Mesenchymal stem cell (in vitro differentiated cells and primary cell): ENCODE measurements around the gene KANTR.
A peak's percentile ranks its signal among the peaks of the same experiment; 100 is the strongest.

Experiments
- DNase-seq: peaks from one replicate; pipeline ENCODE4 v3.0.0-alpha.2; 2013
- H2AFZ ChIP-seq: one replicate; pipeline ENCODE4 v1.6.1; 2013; ENCODE audit warnings: low read depth, mild to moderate bottlenecking, control low read depth, inconsistent platforms, low read length, moderate library complexity
- H2AK5ac ChIP-seq: 2 replicates; pipeline ENCODE4 v1.6.1; 2013; ENCODE audit warnings: low read length, moderate library complexity, mild to moderate bottlenecking, inconsistent platforms; ENCODE audit not compliant: severe bottlenecking
- H2BK120ac ChIP-seq: one replicate; pipeline ENCODE4 v1.6.1; 2013; ENCODE audit warnings: low read depth, mild to moderate bottlenecking, inconsistent platforms, low read length, moderate library complexity
- H2BK12ac ChIP-seq, 2 experiments: one replicate each; pipeline ENCODE4 v1.6.1; 2013; ENCODE audit warnings: inconsistent platforms in 2 of 2, low read length in 2 of 2, mild to moderate bottlenecking in 2 of 2, moderate library complexity in 2 of 2, control low read depth in 1 of 2
- H2BK15ac ChIP-seq: one replicate; pipeline ENCODE4 v1.6.1; 2013; ENCODE audit warnings: mild to moderate bottlenecking, low read depth, inconsistent platforms; ENCODE audit not compliant: poor library complexity, severe bottlenecking
- H2BK5ac ChIP-seq: 2 replicates; pipeline ENCODE4 v1.6.1; 2013; ENCODE audit warnings: low read depth, mild to moderate bottlenecking, low read length, control low read depth, inconsistent platforms; ENCODE audit not compliant: poor library complexity, severe bottlenecking
- H3K14ac ChIP-seq, 2 experiments: one replicate each; pipeline ENCODE4 v1.6.1; 2013; ENCODE audit warnings: inconsistent platforms in 2 of 2, low read length in 2 of 2, control low read depth in 1 of 2, mild to moderate bottlenecking in 1 of 2, moderate library complexity in 1 of 2
- H3K18ac ChIP-seq, 2 experiments: one replicate each; pipeline ENCODE4 v1.6.1; 2013; ENCODE audit warnings: inconsistent platforms in 2 of 2, low read length in 2 of 2, control low read depth in 1 of 2, low read depth in 1 of 2, mild to moderate bottlenecking in 1 of 2
- H3K23ac ChIP-seq, 2 experiments: one replicate each; pipeline ENCODE4 v1.6.1; 2013; ENCODE audit warnings: inconsistent platforms in 2 of 2, low read length in 2 of 2, mild to moderate bottlenecking in 2 of 2, moderate library complexity in 2 of 2, control low read depth in 1 of 2
- H3K27ac ChIP-seq: 2 replicates; pipeline ENCODE4 v1.5.1; 2013; ENCODE audit warnings: mild to moderate bottlenecking, moderate library complexity, low read length, control low read depth, inconsistent platforms; ENCODE audit not compliant: poor library complexity, severe bottlenecking
- H3K27me3 ChIP-seq, 2 experiments: 2 replicates each; pipeline versions ENCODE4 v1.6.1 to v1.7.0; 2013; ENCODE audit warnings: low read length in 2 of 2, mild to moderate bottlenecking in 2 of 2, moderate library complexity in 2 of 2, control low read depth in 1 of 2, inconsistent platforms in 1 of 2; ENCODE audit not compliant: control insufficient read depth in 1 of 2, insufficient read depth in 1 of 2
- H3K36me3 ChIP-seq, 2 experiments: 2 replicates each; pipeline versions ENCODE4 v1.6.1 to v1.7.0; 2013; ENCODE audit warnings: low read length in 2 of 2, control low read depth in 1 of 2, inconsistent platforms in 1 of 2, low read depth in 1 of 2, mild to moderate bottlenecking in 1 of 2; ENCODE audit not compliant: insufficient read depth in 2 of 2, control insufficient read depth in 1 of 2
- H3K4ac ChIP-seq, 2 experiments: one replicate each; pipeline ENCODE4 v1.6.1; 2013; ENCODE audit warnings: inconsistent platforms in 2 of 2, low read length in 2 of 2, mild to moderate bottlenecking in 2 of 2, moderate library complexity in 2 of 2, control low read depth in 1 of 2, low read depth in 1 of 2
- H3K4me1 ChIP-seq: 2 replicates; pipeline ENCODE4 v1.6.1; 2013; ENCODE audit warnings: low read depth, low read length, control low read depth; ENCODE audit not compliant: control insufficient read depth, insufficient read depth
- H3K4me2 ChIP-seq: 2 replicates; pipeline ENCODE4 v1.6.1; 2013; ENCODE audit warnings: low read length, mild to moderate bottlenecking, inconsistent platforms; ENCODE audit not compliant: poor library complexity, severe bottlenecking
- H3K4me3 ChIP-seq, 2 experiments: 2 replicates each; pipeline versions ENCODE4 v1.5.1 to v1.7.0; 2013; ENCODE audit warnings: low read length in 2 of 2, mild to moderate bottlenecking in 2 of 2, control low read depth in 1 of 2, low read depth in 1 of 2; ENCODE audit not compliant: insufficient read depth in 1 of 2
- H3K79me1 ChIP-seq: replicated peaks from 2 replicates; pipeline ENCODE4 v1.6.1; 2013; ENCODE audit warnings: mild to moderate bottlenecking, control low read depth, low read length, inconsistent platforms; ENCODE audit not compliant: poor library complexity, severe bottlenecking
- H3K9ac ChIP-seq: 2 replicates; pipeline ENCODE4 v1.7.0; 2013; ENCODE audit warnings: mild to moderate bottlenecking, low read length, moderate library complexity
- H3K9me3 ChIP-seq: 2 replicates; pipeline ENCODE4 v1.7.0; 2013; ENCODE audit warnings: mild to moderate bottlenecking, low read length; ENCODE audit not compliant: control insufficient read depth
- H4K8ac ChIP-seq: one replicate; pipeline ENCODE4 v1.6.1; 2013; ENCODE audit warnings: inconsistent platforms, mild to moderate bottlenecking, low read length, moderate library complexity
- H4K91ac ChIP-seq: one replicate; pipeline ENCODE4 v1.6.1; 2013; ENCODE audit warnings: mild to moderate bottlenecking, low read length, inconsistent platforms
- WGBS: methylation state at CpG from one replicate; pipeline ENCODE4 v1.1.7; 2013; ENCODE audit warnings: mixed read lengths; 5-methylcytosine and 5-hydroxymethylcytosine counted together

Gene KANTR

GRCh38 chrX:53084863-53085262 lies 9.1 kb upstream of the KANTR start:
- Histone ChIP-seq H3K4me1 (peaks cover 17% of the 10 kb centered on the region), H3K4me2 (no peak overlapping the region), H3K9ac (no peak overlapping the region), H3K14ac (no peak overlapping the region), H3K23ac (no peak overlapping the region), H2BK120ac (no peak overlapping the region), H2BK15ac (no peak overlapping the region), H3K9me3 (no peaks in the 10 kb centered on the region), H4K91ac (no peak overlapping the region), H3K4ac (no peak overlapping the region), H3K4me3 (no peak overlapping the region), H3K18ac (no peak overlapping the region), H3K36me3 (peaks cover 33 to 40% of the 10 kb centered on the region in 2 experiments), H2AFZ (no peak overlapping the region), H4K8ac (no peak overlapping the region), H2BK12ac (no peak overlapping the region), H3K27ac (no peak overlapping the region), H2BK5ac (no peak overlapping the region), H3K27me3 (peaks cover 0 to 24% of the 10 kb centered on the region in 2 experiments), H3K79me1 (peaks cover 7% of the 10 kb centered on the region), H2AK5ac (no peak overlapping the region)
- no peak for DNase-seq
- WGBS = 98% methylated on average over 8 of the region's 9 CpGs

- Histone ChIP-seq H3K4me3 (no peak overlapping the region), H2AK5ac (no peak overlapping the region), H3K4me1 (peaks cover 17% of the 10 kb centered on the region), H2BK15ac (no peak overlapping the region), H2AFZ (no peak overlapping the region), H3K4me2 (no peak overlapping the region), H3K27me3 (peaks cover 0 to 28% of the 10 kb centered on the region in 2 experiments), H3K23ac (no peak overlapping the region), H2BK5ac (no peak overlapping the region), H2BK120ac (no peak overlapping the region), H3K14ac (no peak overlapping the region), H2BK12ac (no peak overlapping the region), H3K18ac (no peak overlapping the region), H3K9me3 (no peaks in the 10 kb centered on the region), H4K91ac (no peak overlapping the region), H3K79me1 (peaks cover 7% of the 10 kb centered on the region), H3K27ac (no peak overlapping the region), H3K4ac (no peak overlapping the region), H4K8ac (no peak overlapping the region), H3K36me3 (peaks cover 33 to 40% of the 10 kb centered on the region in 2 experiments), H3K9ac (no peak overlapping the region)
- no peak for DNase-seq
- 94% methylated on average over 15 of the region's 17 CpGs for WGBS
Measured at GRCh38 chrX:53085661-53086229, 8.2 kb upstream of the KANTR start.

GRCh38 chrX:53086464-53086863 lies 7.5 kb upstream of the KANTR start:
- H2BK120ac ChIP-seq = no peak overlapping the region
- H3K18ac ChIP-seq = peak overlapping the region in 1 of 2 experiments; percentile 70

GRCh38 chrX:53087388-53087831 lies 6.5 kb upstream of the KANTR start:
- peaks cover 0 to 28% of the 10 kb centered on the region in 2 experiments for H3K27me3 ChIP-seq
- 93% methylated on average over 3 of the region's 3 CpGs for WGBS

More at GRCh38 chrX:53086464-53086863, 7.5 kb upstream of the KANTR start:
- no peak for DNase-seq
- no peak overlapping the region for H3K4ac ChIP-seq
- H3K79me1 ChIP-seq = peaks cover 7% of the 10 kb centered on the region
- no peak overlapping the region for H2AFZ ChIP-seq
- WGBS = 83% methylated on average over 6 of the region's 6 CpGs
- no peak overlapping the region for H3K4me3 ChIP-seq
- H3K9me3 ChIP-seq = no peaks in the 10 kb centered on the region
- H3K9ac ChIP-seq = no peak overlapping the region
- no peak overlapping the region for H2BK15ac ChIP-seq
- H4K91ac ChIP-seq = no peak overlapping the region
- peaks cover 33 to 40% of the 10 kb centered on the region in 2 experiments for H3K36me3 ChIP-seq
- no peak overlapping the region for H3K14ac ChIP-seq
- no peak overlapping the region for H2BK5ac ChIP-seq
- no peak overlapping the region for H3K4me2 ChIP-seq
- peaks cover 0 to 28% of the 10 kb centered on the region in 2 experiments for H3K27me3 ChIP-seq
- no peak overlapping the region for H2BK12ac ChIP-seq
- no peak overlapping the region for H4K8ac ChIP-seq
- H3K27ac ChIP-seq = no peak overlapping the region
- H2AK5ac ChIP-seq = no peak overlapping the region
- H3K23ac ChIP-seq = no peak overlapping the region
- H3K4me1 ChIP-seq = peaks cover 16% of the 10 kb centered on the region

More at GRCh38 chrX:53087388-53087831, 6.5 kb upstream of the KANTR start:
- H2BK12ac ChIP-seq = no peak overlapping the region
- H2AFZ ChIP-seq = no peak overlapping the region
- H4K91ac ChIP-seq = no peak overlapping the region
- H3K4me1 ChIP-seq = peaks cover 16% of the 10 kb centered on the region
- no peak overlapping the region for H3K4me3 ChIP-seq
- peak overlapping the region; percentile 22 for H3K9ac ChIP-seq
- no peak overlapping the region for H2BK120ac ChIP-seq
- H3K27ac ChIP-seq = no peak overlapping the region
- H2BK5ac ChIP-seq = no peak overlapping the region
- peaks cover 7% of the 10 kb centered on the region for H3K79me1 ChIP-seq
- no peak overlapping the region for H4K8ac ChIP-seq
- no peak overlapping the region for H3K4me2 ChIP-seq
- no peak overlapping the region for H2AK5ac ChIP-seq
- DNase-seq = no peak
- no peak overlapping the region for H3K23ac ChIP-seq
- peaks cover 33 to 40% of the 10 kb centered on the region in 2 experiments for H3K36me3 ChIP-seq
- no peak overlapping the region for H2BK15ac ChIP-seq
- H3K9me3 ChIP-seq = no peaks in the 10 kb centered on the region
- H3K4ac ChIP-seq = no peak overlapping the region
- no peak overlapping the region for H3K18ac ChIP-seq
- no peak overlapping the region for H3K14ac ChIP-seq
